Measurements from ENCODE around the gene PDIA6.
A peak's percentile ranks its signal among the peaks of the same experiment; 100 is the strongest.

Gene PDIA6

DNA sequence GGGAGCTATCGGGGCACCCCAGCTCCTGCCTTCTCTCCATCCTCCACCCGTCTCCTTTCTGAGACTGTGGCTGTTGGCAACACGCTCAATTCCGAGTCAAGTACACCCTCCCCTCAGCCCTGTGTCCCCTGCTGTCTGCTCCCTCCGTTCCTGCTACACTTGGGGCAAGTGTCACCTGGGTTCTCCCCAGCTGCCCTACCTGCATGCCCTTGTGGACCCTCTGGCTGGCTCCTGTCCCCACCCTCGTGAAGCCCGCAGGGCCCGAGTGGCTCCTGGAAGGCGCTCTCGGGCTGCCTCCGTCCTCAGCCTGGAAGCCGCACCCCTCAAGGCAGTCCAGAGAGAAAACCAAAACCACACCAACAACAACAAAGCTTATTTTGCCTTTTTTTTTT, 33.9 kb downstream of the PDIA6 start:
- no peak for DNase-seq

GRCh38 chr2:10777842-10778723, 34.5 kb downstream of the PDIA6 start:
- DNase-seq = no peak

DNA sequence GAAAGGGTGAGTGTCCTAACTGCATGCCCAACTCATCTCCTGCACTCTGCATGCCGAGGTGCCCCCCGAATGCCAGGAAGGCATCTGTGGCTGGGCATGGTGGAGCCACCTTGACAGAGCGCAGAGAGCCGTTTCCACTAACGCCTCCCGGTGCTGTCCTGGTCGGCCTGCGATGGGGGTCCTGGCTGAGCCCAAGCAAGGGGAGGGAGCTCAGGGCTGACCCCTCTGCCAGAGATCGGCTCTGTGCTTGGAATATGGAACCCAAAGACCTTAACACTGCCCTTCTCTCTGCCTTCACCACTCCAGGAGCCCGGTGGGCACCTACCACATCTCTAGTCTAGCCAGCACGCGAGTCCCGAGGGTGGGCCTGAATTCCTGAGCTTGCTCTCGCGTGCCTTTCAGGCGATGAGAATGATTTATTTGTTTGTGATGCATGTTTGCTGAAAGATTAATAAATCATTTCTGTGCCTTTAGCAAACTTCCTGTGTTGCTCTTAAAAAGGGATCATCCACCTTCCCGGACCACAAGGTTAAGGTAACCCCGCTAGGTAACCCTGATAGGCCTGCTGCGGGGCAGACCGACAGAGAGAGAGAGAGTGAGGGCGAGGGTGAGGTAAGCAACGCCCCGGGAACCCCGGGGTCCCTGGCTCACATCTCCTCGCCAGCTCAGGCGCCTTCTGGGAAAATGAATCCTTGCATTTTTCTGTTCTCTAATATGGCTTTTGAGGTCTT, 35.3 kb downstream of the PDIA6 start:
- no peak for DNase-seq

- DNase-seq = no peak
These were observed 36.2 kb downstream of the PDIA6 start for GRCh38 chr2:10776231-10776977.

GRCh38 chr2:10775831-10776230, 36.8 kb downstream of the PDIA6 start:
- DNase-seq = no peak

DNA sequence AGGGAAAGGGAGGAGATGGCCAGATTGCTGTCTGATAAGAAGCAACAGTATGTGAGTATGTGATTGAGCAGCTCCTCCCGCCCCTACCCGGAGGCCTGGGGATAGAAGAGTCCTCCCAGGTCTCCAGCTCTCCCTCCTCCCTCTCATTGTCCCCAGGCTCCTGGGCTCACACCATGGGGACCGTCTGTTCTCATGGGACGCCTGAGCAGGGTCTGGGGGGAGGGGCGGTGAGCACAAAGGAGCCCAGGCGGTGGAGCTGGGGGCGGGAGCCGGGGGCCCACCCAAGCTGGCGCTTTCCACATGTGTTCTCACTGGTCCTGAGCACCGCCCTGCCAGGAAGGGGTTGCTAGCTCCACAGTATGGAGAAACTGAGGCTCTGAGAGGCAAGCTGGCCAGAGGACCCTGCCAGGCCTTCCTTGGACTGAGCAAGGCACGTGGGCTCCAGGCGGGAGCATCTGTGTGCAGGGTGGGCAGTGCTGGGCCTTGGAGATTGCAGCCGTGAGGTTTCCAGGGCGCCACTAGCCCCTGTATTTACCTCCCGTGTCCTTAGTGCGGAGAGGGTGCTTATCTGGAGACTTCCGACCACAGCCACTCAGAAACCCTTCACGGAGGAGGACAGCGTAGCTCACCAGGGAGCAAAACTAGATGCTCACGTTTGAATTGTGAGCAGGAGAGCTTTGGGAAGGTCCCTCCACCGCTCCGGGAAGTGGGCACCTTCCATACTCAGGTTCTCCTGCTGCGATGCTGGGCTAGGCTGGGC, 37.4 kb downstream of the PDIA6 start:
- no peak for DNase-seq

DNA sequence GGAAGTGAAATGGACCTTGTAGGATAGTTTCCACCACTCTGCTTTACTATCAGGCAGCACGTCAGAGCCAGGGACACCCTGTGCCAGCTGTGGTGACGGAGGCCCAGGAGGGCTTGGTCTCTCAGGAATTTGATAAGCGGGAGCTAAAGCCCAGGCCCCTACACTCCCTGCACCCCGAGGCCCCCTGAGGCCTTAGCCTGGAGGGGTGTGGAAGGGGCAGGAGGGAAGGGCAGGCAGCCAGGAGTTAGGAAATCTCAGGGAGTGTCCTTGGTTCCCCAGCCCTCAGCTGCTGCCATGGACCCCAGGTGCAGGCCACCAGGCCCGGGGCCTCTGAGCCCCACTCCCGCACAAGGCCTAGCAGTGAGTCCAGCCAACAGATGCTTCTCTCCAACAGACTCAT, 38.2 kb downstream of the PDIA6 start:
- no peak for DNase-seq

- DNase-seq = no peak
These were observed 38.7 kb downstream of the PDIA6 start for GRCh38 chr2:10773821-10774341.

GRCh38 chr2:10772868-10773215, 39.7 kb downstream of the PDIA6 start:
- DNase-seq = no peak

DNA sequence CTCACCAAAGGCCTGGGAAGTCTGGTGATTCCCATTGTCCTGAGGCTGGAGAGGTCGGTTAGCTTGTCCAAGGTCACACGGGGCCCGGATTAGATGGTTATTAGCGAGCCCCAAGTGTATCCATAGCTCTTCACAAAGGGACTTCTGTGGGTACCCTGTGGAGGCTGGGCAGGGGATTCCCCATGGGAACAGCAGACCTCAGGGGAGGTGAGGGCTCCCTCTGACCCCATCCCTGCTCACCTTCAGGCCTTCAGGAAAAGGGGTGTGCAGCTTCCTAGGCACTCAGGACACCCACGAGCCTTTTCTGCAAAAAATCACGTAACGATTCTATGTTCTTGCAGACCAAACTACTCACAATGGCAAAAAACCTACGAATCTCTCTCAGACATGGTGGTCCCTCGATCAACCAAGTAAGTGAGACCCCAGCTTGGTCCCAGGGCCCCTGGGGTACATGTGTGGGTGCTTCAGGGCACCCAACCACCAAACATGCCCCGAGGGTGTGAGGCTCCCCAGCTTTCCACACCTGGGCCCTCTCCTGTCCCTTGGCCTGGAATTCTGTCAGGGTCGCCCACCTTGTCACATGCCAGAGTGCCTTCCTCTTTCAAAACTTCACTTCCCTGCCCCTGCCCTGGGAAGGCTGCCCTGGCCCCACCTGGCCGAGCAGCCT, 40.3 kb downstream of the PDIA6 start:
- no peak for DNase-seq

DNA sequence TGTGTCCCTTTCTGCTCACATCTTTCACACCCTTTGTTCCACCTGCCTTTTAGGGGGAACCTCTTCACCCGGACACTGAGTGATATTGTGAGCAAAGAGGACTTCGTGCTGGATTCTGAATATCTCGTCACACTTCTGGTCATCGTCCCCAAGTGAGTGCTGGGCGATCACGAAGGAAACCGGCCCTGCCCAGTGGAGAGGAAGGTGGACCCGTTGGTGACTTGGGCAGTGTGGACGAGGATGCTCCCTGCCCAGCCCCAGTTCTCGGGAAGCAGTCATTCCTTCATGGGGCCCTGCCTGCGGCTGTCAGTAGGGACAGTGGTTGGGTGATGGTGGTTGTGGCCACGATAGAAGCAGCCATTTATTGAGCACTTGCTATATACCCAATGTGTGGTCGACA, 40.8 kb downstream of the PDIA6 start:
- DNase-seq = no peak

DNA sequence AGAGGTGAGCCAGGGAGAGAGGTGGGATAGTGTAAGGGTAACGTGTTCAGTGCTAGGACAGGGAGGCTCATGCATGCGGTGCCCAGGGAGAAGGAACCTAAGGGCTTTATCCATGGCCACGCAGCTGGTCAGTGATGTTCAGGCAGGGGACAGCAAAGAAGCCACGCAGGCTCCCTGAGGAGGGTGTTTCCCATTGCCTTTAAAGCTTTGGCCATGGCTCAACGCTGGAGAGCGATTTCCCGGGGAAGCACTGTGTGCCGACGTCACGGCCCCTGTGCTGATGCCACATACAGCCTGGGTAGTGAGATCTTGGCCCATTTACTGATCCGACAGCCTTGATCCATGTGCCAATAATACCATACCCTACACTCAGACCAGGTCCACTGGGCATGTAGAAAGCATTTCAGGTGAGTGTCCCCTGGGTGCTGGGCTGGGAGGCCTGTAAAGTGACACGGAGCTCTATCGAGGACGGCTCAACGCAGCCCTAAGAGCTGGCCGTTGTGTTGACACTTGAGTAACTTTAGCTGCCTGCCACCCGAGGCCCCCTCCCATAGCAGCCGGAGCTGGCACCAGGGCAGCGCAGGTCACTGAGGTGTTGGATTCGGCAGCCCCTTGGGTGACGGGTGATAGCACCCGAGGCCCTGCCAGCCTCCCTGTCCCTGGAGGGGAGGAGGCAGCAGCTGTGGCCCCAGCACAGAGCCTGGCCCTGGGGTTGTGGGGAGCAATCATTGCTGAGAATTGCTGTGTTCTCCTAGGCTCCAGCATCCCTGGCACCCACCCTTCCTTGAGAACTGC, 41.4 kb downstream of the PDIA6 start:
- DNase-seq = no peak

DNA sequence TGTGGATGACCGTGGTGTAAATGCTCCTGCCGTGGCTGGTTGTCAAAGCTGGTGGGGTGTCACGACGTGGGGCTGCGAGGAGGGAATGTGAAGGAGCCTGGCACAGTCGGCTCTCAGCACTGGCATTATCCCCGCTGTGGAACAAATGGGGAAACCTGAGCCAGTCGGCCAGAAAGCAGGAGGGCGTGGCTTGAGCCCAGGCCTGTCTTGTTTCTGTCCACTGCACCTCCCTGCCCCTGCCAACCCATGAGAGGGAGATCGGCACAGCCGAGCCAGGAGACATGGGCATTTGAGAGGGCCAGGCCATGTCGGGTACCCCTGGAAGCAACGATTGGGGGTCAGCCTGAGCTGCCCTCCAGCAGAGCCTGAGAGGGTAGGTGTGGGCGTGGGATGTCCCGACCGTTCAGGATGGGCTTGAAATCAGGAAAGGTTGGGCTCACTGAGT, 44.5 kb downstream of the PDIA6 start:
- no peak for DNase-seq

DNA sequence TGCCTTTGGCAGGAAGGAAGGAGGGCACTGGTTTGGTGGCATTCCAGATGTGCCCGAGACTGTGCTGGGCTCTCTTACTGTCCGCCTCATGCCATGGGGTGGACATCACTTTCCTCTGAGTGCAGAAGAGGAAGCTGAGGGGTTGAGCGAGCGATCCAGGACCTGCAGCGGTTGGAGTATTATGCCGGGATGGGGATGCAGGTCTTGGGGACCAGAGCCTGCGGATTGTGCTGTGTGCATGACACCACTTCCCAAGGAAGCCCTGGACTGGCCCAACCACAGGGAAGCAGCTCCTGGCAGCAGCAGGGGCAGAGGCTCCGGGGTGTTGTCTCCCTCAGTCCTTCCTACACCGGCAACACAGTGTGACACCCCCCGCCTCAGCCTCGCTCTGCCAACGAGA, 46.7 kb downstream of the PDIA6 start:
- DNase-seq = no peak

- DNase-seq = no peak
These were observed 47.1 kb downstream of the PDIA6 start for GRCh38 chr2:10765461-10765860.

GRCh38 chr2:10764896-10765295, 47.7 kb downstream of the PDIA6 start:
- no peak for DNase-seq

DNA sequence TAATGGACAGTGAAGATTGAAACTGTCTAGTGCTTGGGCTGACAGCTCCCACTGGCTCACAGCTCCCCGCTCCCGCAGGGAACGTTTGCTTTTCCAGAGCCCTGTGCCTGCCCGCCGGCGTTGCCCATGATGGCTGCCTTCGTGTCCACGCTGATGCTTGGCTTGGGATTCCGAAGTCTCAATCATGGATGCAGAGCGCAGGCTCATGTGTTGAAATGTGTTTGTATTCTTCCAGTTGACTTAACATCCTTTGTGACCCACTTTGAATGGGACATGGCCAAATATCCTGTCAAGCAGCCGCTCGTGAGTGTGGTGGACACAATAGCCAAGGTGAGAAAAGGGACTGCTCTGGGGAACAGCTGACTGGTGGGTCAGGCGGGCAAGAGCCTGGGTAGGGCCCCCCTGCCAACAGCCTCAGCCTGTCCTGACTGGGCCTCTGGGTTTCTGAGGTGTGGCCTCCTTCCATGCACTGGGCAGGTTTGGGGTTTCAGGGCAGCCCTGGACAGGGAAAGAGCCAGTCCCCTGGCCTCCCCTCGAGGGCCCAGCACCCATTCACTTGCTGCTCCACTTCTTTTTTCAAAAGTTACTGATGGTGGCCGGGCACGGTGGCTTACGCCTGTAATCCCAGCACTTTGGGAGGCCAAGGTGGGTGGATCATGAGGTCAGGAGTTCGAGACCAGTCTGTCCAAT, 48.3 kb downstream of the PDIA6 start:
- no peak for DNase-seq

- DNase-seq = no peak
These were observed 49.2 kb downstream of the PDIA6 start for GRCh38 chr2:10763461-10763800.

DNA sequence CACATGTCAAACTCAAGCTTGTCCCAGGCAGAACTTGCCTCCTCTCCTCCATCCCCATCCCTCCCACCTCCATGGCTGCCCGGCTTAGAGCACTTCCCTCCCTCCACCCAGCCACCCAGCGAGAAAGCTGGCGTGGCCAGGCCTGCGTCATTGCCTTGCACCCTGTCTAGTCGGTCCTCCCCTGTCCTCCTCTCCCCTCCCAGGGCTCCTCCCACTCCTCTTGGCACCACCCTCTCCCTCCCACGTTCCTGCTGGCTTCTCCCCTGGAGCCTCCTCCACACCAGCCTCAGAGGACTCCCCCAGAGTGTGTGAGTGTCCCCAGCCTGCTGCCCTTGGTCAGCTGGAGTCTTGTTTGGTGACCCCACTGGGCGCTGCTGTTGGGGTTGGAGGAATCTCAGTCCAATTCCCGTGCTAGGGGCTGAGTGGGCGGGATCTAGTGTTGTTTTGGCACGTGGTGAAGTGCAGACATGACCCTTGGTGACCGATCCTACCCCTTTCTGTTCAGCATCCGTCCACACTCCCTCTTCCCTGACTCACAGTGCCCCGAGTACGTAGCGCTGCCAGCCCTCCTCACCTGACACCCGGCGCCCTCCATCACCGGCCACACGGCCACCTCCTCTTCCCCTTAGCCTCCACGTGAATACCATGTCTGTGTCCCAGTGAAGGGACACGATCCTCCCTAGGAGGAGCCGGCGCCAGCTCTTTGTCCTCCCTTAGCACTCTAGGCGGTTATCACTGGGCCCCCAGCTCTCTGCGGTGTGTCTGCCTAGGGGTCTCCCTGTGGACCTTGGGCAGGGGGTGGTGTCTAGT, 49.7 kb downstream of the PDIA6 start:
- peak; percentile 13 for DNase-seq

GRCh38 chr2:10761591-10761990, 51.0 kb downstream of the PDIA6 start:
- no peak for DNase-seq
